ENCODE data around the gene PRM2. TPM values are rescaled to one million over a fixed set of nuclear protein-coding genes. Genes with fewer than 3 reads are reported as not detected.

PRM2 gene
- polyA plus RNA-seq, 1 of the 3 experiments (the other 2 are of a cell fraction) = not detected

DNA sequence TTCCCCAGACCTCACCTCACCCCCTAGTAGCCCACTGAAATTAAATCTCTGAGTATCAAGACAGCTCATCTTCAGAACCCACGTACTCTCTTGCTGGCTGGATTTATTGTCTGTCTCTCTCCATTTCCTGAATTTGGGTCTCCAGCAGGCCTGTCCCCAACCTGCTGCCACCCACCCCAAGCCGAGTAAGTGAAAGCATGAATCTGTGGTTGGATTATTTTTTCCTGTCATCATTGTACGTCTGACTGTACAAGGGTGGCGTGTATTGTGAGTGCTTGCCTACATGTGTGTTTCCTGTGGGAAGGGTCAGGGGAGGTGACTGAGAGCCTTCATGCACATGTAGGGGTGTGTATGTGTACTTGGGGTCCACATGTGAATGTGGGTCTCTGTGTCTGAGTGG is 12.5 kb downstream of the PRM2 start:
- TF ChIP-seq, protein P1, sequence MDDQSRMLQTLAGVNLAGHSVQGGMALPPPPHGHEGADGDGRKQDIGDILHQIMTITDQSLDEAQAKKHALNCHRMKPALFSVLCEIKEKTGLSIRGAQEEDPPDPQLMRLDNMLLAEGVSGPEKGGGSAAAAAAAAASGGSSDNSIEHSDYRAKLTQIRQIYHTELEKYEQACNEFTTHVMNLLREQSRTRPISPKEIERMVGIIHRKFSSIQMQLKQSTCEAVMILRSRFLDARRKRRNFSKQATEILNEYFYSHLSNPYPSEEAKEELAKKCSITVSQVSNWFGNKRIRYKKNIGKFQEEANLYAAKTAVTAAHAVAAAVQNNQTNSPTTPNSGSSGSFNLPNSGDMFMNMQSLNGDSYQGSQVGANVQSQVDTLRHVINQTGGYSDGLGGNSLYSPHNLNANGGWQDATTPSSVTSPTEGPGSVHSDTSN (IDR thresholded peaks at IDR 0.05) = no peak
- TF ChIP-seq GATA2 (CRISPR knock-in tag; IDR thresholded peaks at IDR 0.05) (no peak), NFIC (IDR thresholded peaks at IDR 0.05; ENCODE audit: borderline replicate concordance) (no peak), POLR2AphosphoS5 (IDR thresholded peaks at IDR 0.05; ENCODE audit: low read depth, low read length) (no peak), RCOR1 (IDR thresholded peaks at IDR 0.05; ENCODE audit: low read length) (no peak), JUND (IDR thresholded peaks at IDR 0.05) (no peak), RAD21 (IDR thresholded peaks at IDR 0.05; ENCODE audit: low read length) (no peak), NRF1 (IDR thresholded peaks at IDR 0.05; ENCODE audit: low read depth, low read length) (no peak), FOXJ3 (CRISPR knock-in tag; IDR thresholded peaks at IDR 0.05) (no peak), SIN3A (IDR thresholded peaks at IDR 0.05; ENCODE audit: borderline replicate concordance, low read depth, low read length) (no peak), CHD2 (IDR thresholded peaks at IDR 0.05; ENCODE audit: low read length, partially characterized antibody) (no peak), EP300 (IDR thresholded peaks at IDR 0.05; ENCODE audit: borderline replicate concordance in 1 of 2, low read depth in 1 of 2, low read length in 1 of 2) (no peak), GABPA (IDR thresholded peaks at IDR 0.05; ENCODE audit: low read depth) (no peak), MXI1 (IDR thresholded peaks at IDR 0.05; ENCODE audit: low read depth, low read length) (no peak), YY1 (IDR thresholded peaks at IDR 0.05; ENCODE audit: low read depth) (no peak)
- TF ChIP-seq, protein P2, sequence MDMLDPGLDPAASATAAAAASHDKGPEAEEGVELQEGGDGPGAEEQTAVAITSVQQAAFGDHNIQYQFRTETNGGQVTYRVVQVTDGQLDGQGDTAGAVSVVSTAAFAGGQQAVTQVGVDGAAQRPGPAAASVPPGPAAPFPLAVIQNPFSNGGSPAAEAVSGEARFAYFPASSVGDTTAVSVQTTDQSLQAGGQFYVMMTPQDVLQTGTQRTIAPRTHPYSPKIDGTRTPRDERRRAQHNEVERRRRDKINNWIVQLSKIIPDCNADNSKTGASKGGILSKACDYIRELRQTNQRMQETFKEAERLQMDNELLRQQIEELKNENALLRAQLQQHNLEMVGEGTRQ (IDR thresholded peaks at IDR 0.05; ENCODE audit: borderline replicate concordance, low read depth, low read length) = no peak
- TF ChIP-seq, protein P3, sequence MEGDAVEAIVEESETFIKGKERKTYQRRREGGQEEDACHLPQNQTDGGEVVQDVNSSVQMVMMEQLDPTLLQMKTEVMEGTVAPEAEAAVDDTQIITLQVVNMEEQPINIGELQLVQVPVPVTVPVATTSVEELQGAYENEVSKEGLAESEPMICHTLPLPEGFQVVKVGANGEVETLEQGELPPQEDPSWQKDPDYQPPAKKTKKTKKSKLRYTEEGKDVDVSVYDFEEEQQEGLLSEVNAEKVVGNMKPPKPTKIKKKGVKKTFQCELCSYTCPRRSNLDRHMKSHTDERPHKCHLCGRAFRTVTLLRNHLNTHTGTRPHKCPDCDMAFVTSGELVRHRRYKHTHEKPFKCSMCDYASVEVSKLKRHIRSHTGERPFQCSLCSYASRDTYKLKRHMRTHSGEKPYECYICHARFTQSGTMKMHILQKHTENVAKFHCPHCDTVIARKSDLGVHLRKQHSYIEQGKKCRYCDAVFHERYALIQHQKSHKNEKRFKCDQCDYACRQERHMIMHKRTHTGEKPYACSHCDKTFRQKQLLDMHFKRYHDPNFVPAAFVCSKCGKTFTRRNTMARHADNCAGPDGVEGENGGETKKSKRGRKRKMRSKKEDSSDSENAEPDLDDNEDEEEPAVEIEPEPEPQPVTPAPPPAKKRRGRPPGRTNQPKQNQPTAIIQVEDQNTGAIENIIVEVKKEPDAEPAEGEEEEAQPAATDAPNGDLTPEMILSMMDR (IDR thresholded peaks at IDR 0.05) = no peak
- TF ChIP-seq, protein P4, sequence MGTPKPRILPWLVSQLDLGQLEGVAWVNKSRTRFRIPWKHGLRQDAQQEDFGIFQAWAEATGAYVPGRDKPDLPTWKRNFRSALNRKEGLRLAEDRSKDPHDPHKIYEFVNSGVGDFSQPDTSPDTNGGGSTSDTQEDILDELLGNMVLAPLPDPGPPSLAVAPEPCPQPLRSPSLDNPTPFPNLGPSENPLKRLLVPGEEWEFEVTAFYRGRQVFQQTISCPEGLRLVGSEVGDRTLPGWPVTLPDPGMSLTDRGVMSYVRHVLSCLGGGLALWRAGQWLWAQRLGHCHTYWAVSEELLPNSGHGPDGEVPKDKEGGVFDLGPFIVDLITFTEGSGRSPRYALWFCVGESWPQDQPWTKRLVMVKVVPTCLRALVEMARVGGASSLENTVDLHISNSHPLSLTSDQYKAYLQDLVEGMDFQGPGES (IDR thresholded peaks at IDR 0.05; ENCODE audit: low read depth, low read length) = no peak
- TF ChIP-seq, protein P5, sequence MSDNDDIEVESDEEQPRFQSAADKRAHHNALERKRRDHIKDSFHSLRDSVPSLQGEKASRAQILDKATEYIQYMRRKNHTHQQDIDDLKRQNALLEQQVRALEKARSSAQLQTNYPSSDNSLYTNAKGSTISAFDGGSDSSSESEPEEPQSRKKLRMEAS (IDR thresholded peaks at IDR 0.05; ENCODE audit: low read depth) = no peak
- TF ChIP-seq, protein P6, sequence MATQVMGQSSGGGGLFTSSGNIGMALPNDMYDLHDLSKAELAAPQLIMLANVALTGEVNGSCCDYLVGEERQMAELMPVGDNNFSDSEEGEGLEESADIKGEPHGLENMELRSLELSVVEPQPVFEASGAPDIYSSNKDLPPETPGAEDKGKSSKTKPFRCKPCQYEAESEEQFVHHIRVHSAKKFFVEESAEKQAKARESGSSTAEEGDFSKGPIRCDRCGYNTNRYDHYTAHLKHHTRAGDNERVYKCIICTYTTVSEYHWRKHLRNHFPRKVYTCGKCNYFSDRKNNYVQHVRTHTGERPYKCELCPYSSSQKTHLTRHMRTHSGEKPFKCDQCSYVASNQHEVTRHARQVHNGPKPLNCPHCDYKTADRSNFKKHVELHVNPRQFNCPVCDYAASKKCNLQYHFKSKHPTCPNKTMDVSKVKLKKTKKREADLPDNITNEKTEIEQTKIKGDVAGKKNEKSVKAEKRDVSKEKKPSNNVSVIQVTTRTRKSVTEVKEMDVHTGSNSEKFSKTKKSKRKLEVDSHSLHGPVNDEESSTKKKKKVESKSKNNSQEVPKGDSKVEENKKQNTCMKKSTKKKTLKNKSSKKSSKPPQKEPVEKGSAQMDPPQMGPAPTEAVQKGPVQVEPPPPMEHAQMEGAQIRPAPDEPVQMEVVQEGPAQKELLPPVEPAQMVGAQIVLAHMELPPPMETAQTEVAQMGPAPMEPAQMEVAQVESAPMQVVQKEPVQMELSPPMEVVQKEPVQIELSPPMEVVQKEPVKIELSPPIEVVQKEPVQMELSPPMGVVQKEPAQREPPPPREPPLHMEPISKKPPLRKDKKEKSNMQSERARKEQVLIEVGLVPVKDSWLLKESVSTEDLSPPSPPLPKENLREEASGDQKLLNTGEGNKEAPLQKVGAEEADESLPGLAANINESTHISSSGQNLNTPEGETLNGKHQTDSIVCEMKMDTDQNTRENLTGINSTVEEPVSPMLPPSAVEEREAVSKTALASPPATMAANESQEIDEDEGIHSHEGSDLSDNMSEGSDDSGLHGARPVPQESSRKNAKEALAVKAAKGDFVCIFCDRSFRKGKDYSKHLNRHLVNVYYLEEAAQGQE (IDR thresholded peaks at IDR 0.05; ENCODE audit: low read depth, low read length) = no peak
- no peak for DNase-seq
- Histone ChIP-seq H3K27ac (ENCODE audit: low read depth in 2 of 2, low read length in 1 of 2) (no peak overlapping the region), H3K36me3 (replicated peaks in 1 of 2; ENCODE audit: control insufficient read depth in 1 of 2, insufficient read depth in 2 of 2, low read length in 1 of 2) (no peaks in the 10 kb centered on the region), H3K9me3 (no peaks in the 10 kb centered on the region), H4K20me1 (ENCODE audit: insufficient read depth) (no peaks in the 10 kb centered on the region), H3K9me2 (no peaks in the 10 kb centered on the region), H3K79me2 (ENCODE audit: insufficient read depth) (no peaks in the 10 kb centered on the region), H3K4me1 (ENCODE audit: control insufficient read depth in 1 of 2, insufficient read depth in 2 of 2, low read depth in 1 of 2, low read length in 1 of 2) (peaks cover 0 to 7% of the 10 kb centered on the region in 2 experiments; a peak in 1 of 4 replicates), H3F3A (replicated peaks; ENCODE audit: insufficient read depth) (no peaks in the 10 kb centered on the region), H2AFZ (ENCODE audit: low read depth) (no peak overlapping the region), H3K4me3 (ENCODE audit: low read depth in 2 of 2, low read length in 1 of 2) (no peak overlapping the region), H3K4me2 (no peak overlapping the region), H3K9ac (no peak overlapping the region), H3K27me3 (ENCODE audit: insufficient read depth) (no peaks in the 10 kb centered on the region; the same call in 1 of the 2 replicates)
- WGBS (ENCODE audit: low lambda C conversion rate) = 59% methylated on average over 4 of the region's 4 CpGs
- POLR2A ChIA-PET = no interaction called here
- CTCF ChIA-PET = interaction anchor here (0.6 to 14.4 kb wide), 5 partner anchors 9 to 296 kb away, joined by 3 to 318 read pairs (median 3); no protein-coding TSS in a partner anchor

Measured in SK-N-SH (cell line).